ENCODE measurements around the gene MON1B. TPM values are rescaled to one million over a fixed set of nuclear protein-coding genes. Genes with fewer than 3 reads are reported as not detected.
A peak's percentile ranks its signal among the peaks of the same experiment; 100 is the strongest.

The MON1B gene
- total RNA-seq, 6 experiments from 2014 or later: 16.6 to 30.1 (median 27.3) TPM

DNA sequence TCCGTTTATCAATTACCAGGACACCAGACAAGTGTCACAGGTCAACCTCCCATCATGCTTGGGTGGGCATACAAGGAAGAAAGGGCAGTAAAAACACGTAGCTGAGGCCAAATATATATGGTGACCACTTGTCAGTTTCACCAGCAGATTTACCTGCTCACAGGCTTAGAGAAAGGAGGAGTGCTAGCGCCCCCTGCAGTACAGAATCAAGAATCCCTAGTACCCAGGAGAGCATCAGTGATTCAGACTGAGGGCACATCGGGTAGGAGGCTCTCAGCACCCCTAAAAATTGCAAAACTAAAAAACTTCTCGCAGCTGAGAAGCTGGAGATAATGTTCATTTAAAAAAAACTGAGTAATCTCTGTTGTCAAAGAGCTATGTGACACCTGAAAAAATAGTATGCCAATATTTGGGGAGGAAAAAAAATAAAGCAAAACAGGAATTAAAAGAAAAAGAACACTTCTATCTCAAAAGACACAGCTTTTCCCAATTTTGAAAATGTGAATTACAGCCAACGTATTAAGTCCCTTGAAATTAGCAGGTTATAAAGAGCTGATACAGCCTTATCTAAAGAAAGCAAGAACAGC, 21.2 kb upstream of the MON1B start:
- Histone ChIP-seq H3K4me1 (no peaks in the 10 kb centered on the region), H3K27ac (no peak overlapping the region), H3K9me3 (no peaks in the 10 kb centered on the region), H3K36me3 (no peaks in the 10 kb centered on the region), H3K4me3 (no peak overlapping the region), H3K27me3 (no peaks in the 10 kb centered on the region)
- ATAC-seq (peak; percentile 55 to 70 (median 66)), DNase-seq (peak in 1 of 3 donors; percentile 46)
- TF ChIP-seq POLR2A (IDR thresholded peaks at IDR 0.05) (no peak), CTCF (IDR thresholded peaks at IDR 0.05) (peak; percentile 46 to 67 (median 56))
- 8% methylated on average over 6 of the region's 6 CpGs for WGBS (ENCODE audit: insufficient coverage, low coverage, low lambda C conversion rate, missing lambda C conversion rate)
- intact Hi-C loops (cut with DNase I): loop anchor here in 1 of 2 donors (10.0 kb wide), 1 partner anchor 1375 kb away; no protein-coding TSS in a partner anchor

DNA sequence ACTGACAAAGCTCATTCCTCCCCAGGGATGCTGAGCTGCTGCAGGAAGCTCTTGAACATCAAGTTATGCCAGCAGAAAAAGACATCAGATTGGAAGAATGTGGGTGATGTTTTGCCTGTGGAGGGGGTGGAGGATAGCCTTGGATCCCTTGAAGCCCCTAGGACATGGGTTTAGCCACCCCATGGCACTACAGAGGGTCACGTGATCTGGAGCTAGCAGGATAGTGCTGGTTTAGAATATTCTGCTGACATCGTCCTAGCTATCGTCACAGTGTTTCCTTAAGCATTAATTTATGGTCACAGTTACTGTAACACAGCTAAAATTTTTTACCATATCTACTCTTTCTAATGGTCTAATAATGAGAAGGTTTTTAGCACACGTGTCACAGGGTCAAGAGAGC, 20.2 kb upstream of the MON1B start:
- no peaks in the 10 kb centered on the region for H3K27me3 ChIP-seq
- H3K4me1 ChIP-seq: no peaks in the 10 kb centered on the region
- TF ChIP-seq POLR2A (IDR thresholded peaks at IDR 0.05) (no peak), CTCF (IDR thresholded peaks at IDR 0.05) (no peak)
- no peak for ATAC-seq
- no peak overlapping the region for H3K4me3 ChIP-seq
- intact Hi-C loops (cut with DNase I): no loop called here
- 26% methylated on average over 4 of the region's 4 CpGs for WGBS (ENCODE audit: insufficient coverage, low coverage, low lambda C conversion rate, missing lambda C conversion rate)
- no peaks in the 10 kb centered on the region for H3K9me3 ChIP-seq
- no peaks in the 10 kb centered on the region for H3K36me3 ChIP-seq
- no peak for DNase-seq
- H3K27ac ChIP-seq: no peak overlapping the region

DNA sequence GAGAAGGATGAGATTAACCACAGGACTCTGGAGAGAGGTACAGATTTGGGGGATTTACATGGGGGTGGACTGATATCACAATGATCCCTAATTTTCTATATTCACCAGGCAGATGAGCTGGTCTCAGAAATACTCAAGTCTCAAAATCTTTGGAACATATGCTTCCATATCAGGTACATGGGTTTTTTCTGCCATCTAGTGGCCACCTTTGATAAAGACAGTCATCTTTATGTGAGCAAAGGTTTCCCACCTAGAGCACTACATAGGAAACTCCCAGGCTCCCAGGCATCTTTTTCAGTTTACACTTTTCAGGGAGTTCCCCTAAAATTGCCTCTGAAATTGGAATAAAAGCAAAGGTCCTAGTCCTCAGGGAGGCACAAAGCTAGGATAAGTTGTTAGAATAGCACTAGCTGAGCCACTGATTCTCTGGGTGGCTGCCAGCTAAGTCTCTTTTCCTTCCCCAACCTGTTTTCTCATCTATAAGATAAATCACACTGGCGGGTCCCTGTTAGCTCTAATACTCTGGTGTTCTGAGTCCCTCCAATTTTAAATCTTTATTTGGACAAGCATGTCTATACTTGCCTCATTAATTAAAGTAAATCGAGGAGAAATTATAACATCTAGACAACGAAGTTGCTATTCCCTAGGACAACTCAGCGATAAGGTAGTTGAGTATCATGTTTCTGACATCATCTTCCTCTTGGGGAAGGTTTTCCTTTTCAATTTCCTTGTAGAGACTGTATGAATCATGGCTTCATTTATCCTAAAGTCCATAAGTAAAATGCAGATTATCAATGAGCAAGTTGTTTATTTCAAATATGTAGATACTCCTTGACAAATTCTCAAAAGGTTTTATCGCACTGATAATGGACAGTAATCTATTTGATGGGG, 19.0 kb upstream of the MON1B start:
- no peak overlapping the region for H3K27ac ChIP-seq
- no peaks in the 10 kb centered on the region for H3K4me1 ChIP-seq
- intact Hi-C loops (cut with DNase I): no loop called here
- 59% methylated on average over 5 of the region's 5 CpGs for WGBS (ENCODE audit: insufficient coverage, low coverage, low lambda C conversion rate, missing lambda C conversion rate)
- no peak for DNase-seq
- no peaks in the 10 kb centered on the region for H3K36me3 ChIP-seq
- peak; percentile 89 to 96 (median 92) for ATAC-seq
- H3K9me3 ChIP-seq: no peaks in the 10 kb centered on the region
- H3K4me3 ChIP-seq: no peak overlapping the region
- peak; percentile 68 to 80 (median 76) for TF ChIP-seq CTCF (IDR thresholded peaks at IDR 0.05)
- TF ChIP-seq POLR2A (IDR thresholded peaks at IDR 0.05): no peak
- H3K27me3 ChIP-seq: no peaks in the 10 kb centered on the region

- Histone ChIP-seq H3K9me3 (no peaks in the 10 kb centered on the region), H3K27ac (no peak overlapping the region), H3K27me3 (no peaks in the 10 kb centered on the region), H3K36me3 (no peaks in the 10 kb centered on the region), H3K4me3 (no peak overlapping the region), H3K4me1 (no peaks in the 10 kb centered on the region)
- DNase-seq: no peak
- intact Hi-C loops (cut with DNase I): no loop called here
- no peak for ATAC-seq
- TF ChIP-seq POLR2A (IDR thresholded peaks at IDR 0.05): no peak
- no peak for TF ChIP-seq CTCF (IDR thresholded peaks at IDR 0.05)
These were observed 18.0 kb upstream of the MON1B start for GRCh38 chr16:77172951-77173350.

Data from right lobe of liver (tissue), 6 donors.